NCI-H2081 treated with DMSO at 0.1 percent for 48 hours (cell line): Measurements from ENCODE around the gene POU3F3.

Source experiments
- DNase-seq: peaks from one replicate; lab custom pipeline; 2025; lab: John Stamatoyannopoulos, UW

Gene POU3F3

GRCh38 chr2:104876606-104877570 lies 23.0 kb downstream of the POU3F3 start:
- no peak for DNase-seq

DNA sequence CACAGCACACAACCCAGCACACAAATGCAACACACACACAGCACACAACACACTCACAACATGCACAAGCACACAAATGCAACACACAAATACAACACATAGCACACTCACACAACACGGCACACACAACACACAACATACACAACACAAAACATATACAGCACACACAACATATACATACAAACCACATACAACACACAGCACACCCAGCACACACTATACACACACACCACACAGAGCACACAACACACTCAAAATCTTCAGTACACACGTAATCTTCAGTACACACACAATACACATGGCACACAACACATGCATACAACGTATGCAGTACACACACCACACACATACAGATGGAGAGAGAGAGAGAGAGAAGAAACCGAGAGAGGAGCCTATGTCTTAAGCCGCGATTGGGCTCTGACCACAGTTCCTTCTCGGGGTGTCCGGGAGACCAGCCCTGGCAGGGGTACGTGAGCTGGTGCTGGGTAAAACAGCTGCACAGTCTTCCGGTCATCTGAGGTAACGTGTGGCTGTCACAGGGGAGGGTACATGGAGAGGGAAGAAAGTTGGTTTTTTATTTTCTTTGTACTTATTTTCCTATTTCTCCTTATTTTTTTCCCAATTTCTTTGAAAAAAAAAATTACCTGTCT lies 25.1 kb downstream of the POU3F3 start:
- DNase-seq = no peak

GRCh38 chr2:104880076-104880475 lies 26.2 kb downstream of the POU3F3 start:
- DNase-seq = no peak

DNA sequence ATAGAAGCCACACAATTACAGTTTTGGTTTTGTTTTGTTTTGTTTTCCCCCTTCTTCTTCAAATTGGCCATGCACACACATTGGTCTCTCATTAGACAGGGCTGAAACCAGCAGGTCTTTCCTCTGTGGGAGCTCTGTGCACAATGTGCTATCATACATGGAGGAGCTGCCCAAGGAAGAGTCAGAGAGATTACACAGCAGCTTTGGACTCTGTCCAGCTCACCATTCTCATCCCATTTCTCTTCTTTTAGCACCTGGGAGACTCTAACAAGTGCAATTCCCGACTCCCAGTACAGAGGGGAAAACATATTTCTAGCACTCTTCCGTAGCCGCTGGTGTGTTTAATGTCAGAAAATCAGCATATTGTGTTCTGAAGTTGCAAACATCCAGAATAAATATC lies 29.4 kb downstream of the POU3F3 start:
- no peak for DNase-seq

- no peak for DNase-seq
These were observed 31.3 kb downstream of the POU3F3 start for GRCh38 chr2:104885119-104885782.

DNA sequence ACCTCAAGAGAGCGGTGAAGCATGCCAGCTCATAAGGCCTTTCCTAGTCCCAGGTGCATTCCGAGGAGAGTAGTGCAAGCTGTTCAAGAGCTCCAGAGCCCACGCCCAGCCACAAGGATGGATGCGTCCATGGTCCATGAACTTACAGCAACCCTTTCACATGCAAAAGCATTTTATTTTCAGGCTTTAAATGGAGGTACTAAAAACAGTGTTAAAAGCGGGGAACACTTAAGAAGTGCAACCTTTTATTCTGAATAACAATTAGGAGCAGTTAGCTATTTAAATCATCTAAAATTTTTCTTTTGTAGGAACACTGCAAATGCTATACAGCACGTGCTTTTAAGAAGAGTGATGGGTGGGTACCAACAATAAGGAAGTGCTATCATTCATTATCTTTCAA lies 33.8 kb downstream of the POU3F3 start:
- DNase-seq = no peak

DNA sequence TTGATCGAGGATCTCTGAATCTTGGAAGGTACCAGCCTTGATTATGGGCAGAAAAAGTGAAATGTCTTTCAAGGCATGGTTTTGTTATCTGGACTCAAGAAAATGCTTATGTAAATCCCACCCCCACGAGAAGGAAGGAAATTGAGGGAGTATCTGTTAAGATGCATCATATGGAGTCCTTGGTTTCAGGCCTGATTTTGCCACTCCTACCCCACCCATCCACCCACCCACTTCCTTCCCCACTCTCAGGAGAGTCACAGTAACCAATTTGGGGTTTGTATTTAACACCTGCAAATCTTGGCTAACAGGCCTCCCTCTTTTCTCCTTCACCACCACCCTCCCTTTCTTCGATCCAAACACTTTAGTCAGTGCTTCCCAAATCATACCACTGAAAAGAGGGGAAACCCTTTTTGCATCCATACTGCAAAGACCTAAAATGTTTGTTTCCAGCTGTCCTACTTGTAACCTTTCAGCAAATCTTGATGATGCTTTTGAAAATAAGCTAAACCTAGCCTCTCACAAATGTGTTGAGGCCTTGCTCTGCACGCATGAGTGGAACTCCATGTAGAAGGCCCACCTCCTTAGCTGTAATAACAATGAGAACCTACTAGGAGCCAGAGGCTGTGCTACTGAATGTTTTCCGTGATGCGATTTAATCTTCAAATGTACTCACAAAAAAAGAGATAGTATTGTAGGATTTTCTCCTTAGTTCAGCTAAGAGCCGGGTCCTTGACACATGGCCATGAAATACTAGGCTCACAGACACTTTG lies 34.8 kb downstream of the POU3F3 start:
- no peak for DNase-seq

DNA sequence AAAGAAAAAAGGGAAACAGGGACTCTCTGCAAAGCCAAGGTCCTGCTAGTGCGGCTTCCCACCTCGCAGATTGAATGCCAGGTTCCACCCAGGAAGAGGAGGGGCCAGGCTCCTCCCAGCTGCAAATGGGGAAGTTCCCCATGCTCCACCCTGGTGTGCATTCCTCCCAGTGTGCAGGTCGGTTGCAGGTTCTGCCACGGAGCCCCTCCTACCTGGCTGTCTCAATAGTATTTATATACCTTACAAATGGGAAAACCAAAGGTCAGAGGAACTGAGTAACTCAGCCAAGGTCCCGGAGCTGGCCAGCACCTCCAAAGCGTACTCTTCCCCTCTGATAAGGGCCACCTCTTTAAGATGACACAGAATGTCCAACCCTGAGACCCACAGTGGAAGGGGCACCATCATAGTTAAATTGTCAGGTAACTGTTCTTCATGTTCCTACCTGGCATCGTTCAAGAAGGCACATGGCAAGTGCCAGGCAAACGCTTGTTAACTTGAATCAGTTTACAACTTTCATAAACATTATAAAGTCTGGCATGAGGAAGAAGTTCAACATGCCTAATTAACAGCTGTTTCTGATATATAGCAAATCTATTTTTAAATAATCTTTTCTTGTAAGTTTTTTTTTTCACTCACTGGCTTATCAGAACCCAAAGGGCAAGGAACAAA lies 35.5 kb downstream of the POU3F3 start:
- no peak for DNase-seq

- DNase-seq = no peak
These were observed 36.2 kb downstream of the POU3F3 start for GRCh38 chr2:104889960-104890684.

DNA sequence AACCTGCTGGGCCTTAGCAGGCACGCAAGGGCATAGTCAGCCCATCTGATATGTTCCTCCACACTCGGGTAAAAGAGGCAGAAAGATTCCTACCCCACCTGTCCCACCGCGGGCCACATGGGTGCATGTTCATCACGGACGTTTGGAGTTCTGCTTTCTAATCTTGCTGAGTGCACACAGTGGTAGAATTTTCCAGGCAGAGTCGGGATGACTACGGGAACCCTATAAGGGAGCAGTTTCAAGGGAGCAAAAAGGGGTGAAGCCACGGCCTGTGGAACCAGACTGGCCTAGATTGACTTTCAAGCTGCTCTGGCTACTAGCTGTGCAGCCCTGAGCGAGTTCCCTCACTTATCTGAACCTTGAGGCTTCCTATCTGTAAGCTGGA lies 36.8 kb downstream of the POU3F3 start:
- DNase-seq = no peak

DNA sequence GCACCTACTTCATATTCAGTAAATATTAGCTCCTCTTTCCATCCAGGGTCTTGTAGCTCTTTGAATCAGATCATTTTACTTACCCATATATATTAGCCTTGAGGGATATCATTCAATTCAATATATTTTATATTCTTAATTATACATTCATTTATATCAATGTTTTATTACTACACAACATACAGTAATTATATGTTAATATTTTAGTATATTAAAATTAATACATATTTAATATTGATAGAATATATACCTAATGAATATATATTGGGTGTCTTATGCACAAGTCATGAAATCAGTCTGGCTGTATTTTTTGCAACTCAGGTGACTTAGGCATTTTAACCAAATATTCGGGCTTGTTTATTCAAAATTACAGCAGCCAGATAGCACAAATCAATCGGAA lies 37.2 kb downstream of the POU3F3 start:
- no peak for DNase-seq

DNA sequence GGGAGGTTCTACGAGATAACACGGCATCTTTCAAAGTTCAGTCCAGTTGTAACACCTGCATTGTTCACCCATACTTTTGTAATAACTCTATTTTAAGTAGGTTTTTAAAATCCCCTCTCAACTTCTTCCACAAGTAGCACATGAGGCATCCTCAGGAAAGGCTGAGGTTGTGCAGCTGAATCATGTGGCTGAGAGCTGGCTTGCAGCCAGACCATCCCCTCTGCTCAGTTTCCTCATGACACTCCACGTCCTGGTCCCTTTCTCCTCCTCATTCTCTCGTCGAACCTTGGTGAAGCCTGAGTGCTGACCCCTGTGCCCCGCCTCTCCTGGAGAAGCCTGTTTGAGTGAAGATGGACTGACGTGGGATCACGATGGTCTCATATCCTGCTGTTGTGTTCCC lies 42.5 kb downstream of the POU3F3 start:
- DNase-seq = no peak

DNA sequence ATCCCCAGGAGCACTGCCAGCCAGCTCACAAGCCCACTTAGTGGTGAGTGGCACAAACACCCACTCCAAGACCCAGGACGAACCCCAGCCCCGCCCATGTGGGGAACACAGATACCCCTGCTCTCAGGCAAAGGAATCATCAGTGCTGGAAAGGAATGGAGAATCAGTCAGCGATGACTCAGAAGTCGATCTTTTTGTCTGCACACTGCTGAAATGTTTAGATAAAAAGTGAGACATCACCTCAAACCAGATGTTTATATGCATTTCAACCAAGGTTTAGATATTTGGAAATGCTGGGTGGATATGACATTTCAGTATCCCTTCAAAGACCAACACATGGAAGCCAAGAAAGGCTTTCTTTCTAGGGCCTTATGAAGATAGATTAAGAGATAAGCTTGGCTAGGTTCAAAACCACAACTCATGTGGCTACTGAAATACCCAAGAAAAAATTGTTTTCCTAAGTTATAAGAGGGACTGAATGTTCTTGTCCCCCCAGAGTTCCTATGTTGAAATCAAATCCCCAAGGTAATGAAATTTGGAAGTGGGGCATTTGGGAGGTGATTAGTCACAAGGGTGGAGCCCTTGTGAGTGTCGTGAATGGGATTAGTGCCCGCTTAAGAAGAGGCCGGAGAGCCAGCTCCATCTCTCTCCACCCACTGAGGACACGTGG lies 43.7 kb downstream of the POU3F3 start:
- DNase-seq = no peak

DNA sequence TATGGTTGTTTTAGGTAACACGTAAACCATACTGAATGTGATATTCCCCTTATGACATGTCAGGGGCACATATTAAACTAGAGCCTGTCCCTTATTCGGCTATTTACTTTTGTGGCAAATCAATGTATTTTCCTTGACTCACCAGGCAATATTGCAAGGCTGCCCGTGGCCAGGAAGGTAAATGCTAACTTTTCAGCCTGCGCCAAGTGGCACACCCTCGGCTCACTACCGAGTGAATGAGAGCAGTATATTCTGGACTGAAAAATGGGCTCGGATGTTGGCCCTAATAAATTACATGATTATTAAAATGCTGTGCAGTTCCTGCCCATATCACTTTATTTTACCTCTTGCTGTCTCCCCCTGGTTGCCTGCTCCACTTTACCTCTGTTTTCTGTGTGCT lies 46.7 kb downstream of the POU3F3 start:
- DNase-seq = no peak

- no peak for DNase-seq
These were observed 47.3 kb downstream of the POU3F3 start for GRCh38 chr2:104901037-104901881.

GRCh38 chr2:104902317-104902716 lies 48.4 kb downstream of the POU3F3 start:
- DNase-seq = no peak
